VCaP (cell line): Measurements from ENCODE around the gene ABCC4.
A peak's percentile ranks its signal among the peaks of the same experiment; 100 is the strongest.

Source experiments
- H3K27ac ChIP-seq: fragments of 450-650 bp; 2 replicates; pipeline ENCODE4 v1.5.1; 2017
- TF ChIP-seq, protein P1 (sequence below): fragments of 450-650 bp; conservative IDR thresholded peaks from 2 replicates; pipeline ENCODE4 v1.5.1; 2017; ENCODE audit warnings: mild to moderate bottlenecking, moderate library complexity

The ABCC4 gene

DNA sequence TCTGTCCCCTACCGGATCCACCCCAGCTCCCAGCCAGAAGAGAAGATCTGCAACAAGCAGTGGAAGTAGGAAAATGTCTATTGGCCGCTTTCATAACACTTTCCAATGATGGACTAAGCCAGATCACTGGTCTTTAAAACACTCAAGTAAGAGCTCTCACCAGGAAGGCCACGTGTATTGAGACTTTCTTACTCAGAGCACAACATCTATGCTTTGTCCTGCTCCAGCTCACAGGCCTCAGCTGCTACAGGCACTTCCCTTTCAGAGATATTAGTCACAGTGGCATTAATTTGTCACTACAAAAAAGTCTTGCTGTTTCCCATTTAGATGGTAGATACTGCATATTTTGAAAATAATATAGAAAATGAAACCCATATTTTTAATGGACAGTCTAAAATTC is 164.2 kb downstream of the ABCC4 start:
- TF ChIP-seq, protein P1, sequence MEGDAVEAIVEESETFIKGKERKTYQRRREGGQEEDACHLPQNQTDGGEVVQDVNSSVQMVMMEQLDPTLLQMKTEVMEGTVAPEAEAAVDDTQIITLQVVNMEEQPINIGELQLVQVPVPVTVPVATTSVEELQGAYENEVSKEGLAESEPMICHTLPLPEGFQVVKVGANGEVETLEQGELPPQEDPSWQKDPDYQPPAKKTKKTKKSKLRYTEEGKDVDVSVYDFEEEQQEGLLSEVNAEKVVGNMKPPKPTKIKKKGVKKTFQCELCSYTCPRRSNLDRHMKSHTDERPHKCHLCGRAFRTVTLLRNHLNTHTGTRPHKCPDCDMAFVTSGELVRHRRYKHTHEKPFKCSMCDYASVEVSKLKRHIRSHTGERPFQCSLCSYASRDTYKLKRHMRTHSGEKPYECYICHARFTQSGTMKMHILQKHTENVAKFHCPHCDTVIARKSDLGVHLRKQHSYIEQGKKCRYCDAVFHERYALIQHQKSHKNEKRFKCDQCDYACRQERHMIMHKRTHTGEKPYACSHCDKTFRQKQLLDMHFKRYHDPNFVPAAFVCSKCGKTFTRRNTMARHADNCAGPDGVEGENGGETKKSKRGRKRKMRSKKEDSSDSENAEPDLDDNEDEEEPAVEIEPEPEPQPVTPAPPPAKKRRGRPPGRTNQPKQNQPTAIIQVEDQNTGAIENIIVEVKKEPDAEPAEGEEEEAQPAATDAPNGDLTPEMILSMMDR: no peak
- peak overlapping the region; percentile 86 for H3K27ac ChIP-seq

DNA sequence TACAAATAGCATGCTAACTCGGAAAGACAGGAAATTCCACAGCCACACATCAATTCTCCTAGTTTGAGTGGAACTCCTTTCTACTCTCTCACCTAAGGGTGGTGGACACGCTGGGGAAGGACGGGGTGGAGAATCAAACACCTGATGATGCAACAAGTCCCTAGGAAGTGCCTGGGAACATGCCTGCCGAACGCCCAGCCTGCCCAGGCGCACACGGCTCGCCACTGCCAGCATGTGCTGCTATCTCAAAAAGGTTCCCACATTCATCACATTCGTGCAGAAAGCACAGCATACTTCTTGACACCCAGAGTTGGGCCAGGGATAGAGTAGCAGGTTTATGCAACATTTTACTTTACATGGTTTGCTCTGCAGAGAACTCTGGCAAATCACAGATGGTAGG is 164.6 kb downstream of the ABCC4 start:
- TF ChIP-seq, protein P1: no peak
- H3K27ac ChIP-seq: peak overlapping the region; percentile 86

DNA sequence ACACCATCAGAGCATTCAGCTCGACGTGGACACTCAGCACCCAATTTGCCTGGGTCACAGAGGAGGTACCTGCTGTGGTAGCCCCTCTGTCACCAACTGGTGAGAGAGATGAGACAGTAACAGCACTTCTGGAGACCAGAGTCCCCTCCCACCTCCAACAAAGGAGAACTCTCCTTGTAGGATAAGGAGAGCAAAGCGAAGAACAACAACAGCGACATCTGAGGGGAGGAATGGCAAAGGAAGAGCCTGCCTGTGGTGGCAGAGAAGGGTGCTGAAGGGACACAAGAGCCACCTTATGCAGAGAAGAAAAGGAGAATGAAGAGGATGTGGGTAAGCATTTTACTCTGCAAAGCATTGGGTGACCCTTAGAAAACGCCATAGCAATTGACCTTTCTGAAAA is 167.8 kb downstream of the ABCC4 start:
- H3K27ac ChIP-seq: no peak overlapping the region
- TF ChIP-seq, protein P1: no peak

DNA sequence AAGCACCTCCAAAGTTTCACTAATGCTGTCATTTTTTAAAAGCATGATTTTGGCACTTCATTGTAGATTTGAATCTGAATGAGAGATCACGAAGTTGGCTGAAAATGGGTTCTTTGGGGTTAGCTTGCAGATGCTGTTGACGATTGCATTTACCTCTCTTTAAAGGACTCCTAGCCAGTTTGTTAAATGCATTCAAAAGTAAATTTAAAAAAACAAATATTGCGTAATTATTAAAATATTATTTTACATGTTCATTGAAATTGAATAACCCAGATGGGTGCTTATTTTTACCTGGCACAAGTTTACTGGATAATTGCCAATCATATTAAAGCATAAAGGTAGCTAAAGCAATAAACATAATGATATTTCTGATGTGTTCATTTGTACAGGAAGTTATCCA is 172.2 kb downstream of the ABCC4 start:
- H3K27ac ChIP-seq: peak overlapping the region; percentile 83
- TF ChIP-seq, protein P1: no peak

DNA sequence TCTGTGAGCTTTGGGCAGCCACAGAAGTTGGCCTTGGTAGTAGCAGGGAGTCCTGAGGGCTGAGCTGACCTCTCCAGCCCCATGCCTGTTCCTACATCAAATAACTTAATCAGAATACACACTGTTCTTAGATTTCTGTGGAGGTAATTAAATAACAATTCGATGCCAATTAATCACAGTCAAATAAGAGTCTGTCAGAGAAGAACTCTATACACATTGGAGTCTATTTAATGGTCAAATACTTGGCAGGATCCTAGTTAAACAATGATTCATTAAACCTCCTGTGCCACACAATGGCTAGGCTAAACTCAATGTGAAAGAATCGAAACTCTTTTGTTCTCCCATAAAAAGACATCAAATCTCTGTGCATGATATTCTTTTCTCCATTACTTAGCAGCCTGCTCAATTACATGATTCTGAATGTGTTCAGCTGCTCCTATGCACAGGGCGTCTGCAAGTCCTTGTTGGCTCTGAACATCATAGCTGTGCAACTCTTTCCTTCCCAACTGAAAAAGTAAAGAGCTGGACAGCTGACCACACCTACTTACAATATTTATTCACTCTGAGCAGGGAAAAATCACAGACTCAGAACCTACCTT is 173.1 kb downstream of the ABCC4 start:
- peak overlapping the region; percentile 83 for H3K27ac ChIP-seq

DNA sequence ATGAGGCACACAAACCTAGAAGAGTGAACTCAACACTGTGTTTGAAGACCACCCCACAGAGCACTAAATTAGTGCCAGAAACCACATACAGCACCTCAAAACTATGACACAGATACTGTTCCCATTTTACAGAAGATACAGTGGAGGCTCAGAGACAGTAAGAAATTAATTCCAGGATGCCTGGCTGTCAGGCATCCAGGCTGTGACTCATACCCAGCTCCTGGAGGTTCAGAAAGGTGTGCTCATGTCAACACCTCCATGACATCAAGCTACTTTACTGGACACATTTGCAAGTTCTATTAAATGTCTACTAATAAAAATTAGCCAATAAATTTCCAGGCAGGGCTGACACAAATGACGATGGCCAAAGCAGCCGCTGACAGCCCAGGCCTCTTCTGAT is 176.3 kb downstream of the ABCC4 start:
- TF ChIP-seq, protein P1: no peak
- H3K27ac ChIP-seq: no peak overlapping the region

More for the DNA sequence above, 173.1 kb downstream of the ABCC4 start:
- TF ChIP-seq, protein P1: no peak

DNA sequence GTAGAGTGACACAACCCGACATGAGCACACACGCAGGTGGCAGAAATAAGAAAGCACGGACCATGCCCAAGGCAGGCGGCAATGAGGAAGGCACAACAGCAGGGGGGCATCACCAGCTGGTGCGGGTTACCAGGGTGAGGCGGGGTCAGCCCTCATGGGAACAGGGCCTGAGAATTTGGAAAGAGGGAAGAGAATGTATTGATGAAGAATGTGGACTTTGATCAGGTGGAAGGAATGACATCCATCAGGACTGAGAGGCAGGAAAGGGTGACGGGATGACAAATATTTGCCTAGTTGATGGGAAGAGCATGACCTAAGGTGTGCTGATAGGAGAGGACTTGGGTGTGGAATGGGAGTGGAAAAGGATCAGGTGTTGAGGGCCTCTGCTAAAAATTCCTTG is 177.5 kb downstream of the ABCC4 start:
- peak overlapping the region; percentile 11; the same call in 1 of the 2 replicates for H3K27ac ChIP-seq
- TF ChIP-seq, protein P1: no peak
